AG04449 (cell line): Measurements from ENCODE around the gene RANBP9.

Experiments
- CTCF ChIA-PET: fragments of 350-600 bp; formaldehyde crosslinking; extraction: SDS; loops from one replicate; lab custom pipeline; 2021; ENCODE audit warnings: antibody characterized with exemption; lab: Yijun Ruan, JAX
- POLR2A ChIA-PET: fragments of 400-600, 350-600 bp; formaldehyde crosslinking; extraction: SDS; loops from one replicate; lab custom pipeline; 2020; ENCODE audit warnings: antibody characterized with exemption, inconsistent platforms; lab: Yijun Ruan, JAX
- DNase-seq: peaks from one replicate; pipeline ENCODE4 v3.0.0-alpha.2; 2010; ENCODE audit warnings: low read depth, low spot score
- H3K4me3 ChIP-seq: 2 replicates; pipeline ENCODE4 v1.5.1; 2011; ENCODE audit warnings: low read depth, mild to moderate bottlenecking, control low read depth, low read length
- CTCF ChIP-seq: IDR thresholded peaks from one replicate; pipeline ENCODE4 v1.5.1; 2011; ENCODE audit warnings: mild to moderate bottlenecking, moderate library complexity, low read length, control low read depth, inconsistent platforms; ENCODE audit not compliant: insufficient read depth; ENCODE audit errors: missing control alignments

Gene RANBP9

DNA sequence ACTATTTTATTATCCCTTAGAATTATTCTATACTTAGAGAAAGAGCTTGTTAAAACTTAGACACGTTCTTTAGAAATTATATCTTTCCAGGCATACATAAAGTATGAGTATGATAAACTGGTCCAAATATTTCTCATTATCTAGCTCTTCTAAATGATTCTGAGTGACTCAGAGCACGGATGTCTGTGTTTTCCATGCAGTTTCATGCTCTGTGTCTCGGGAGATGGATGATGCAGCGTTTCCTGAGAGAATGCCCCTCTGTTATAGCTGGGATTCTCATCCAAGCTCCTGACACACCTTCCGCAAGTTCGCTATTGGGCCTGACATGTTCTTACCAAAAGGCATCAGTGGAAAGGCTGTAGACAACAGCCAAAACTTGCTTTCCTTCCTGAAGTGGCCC, 117.9 kb downstream of the RANBP9 start:
- no peak for TF ChIP-seq CTCF
- POLR2A ChIA-PET, result interaction anchor here (0.6 to 1.5 kb wide), 2 partner anchors 13 to 21 kb away, joined by 3 to 4 read pairs; partner anchors contain the start of gene NOL7
- CTCF ChIA-PET, result interaction anchor here (0.8 to 3.1 kb wide), 6 partner anchors 13 to 262 kb away, joined by 3 to 24 read pairs (median 3); partner anchors contain the start of genes NOL7 and SIRT5
- DNase-seq, result no peak
- no peak overlapping the region for H3K4me3 ChIP-seq

DNA sequence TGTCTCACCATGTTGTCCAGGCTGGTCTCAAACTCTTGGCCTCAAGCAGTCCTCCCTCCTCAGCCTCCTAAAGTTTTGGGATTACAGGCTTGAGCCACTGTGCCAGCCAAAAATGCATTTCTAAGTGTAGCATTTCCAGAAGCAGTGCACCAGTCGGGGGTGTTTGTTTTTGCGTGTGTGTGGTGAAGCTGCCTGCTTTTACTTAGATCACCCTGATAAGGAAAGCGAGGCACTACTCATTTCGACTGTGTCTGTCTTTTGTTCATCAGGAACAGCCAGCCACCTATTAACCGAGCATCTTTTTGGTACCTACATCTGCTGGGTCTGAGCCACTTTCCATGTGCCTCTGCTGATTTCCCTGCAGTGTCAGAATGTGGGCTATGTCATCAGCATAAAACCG, 118.5 kb downstream of the RANBP9 start:
- ChIA-PET CTCF (interaction anchor here (1.1 to 7.3 kb wide), 4 partner anchors 12 to 22 kb away, joined by 3 to 49 read pairs (median 21); partner anchors contain the start of genes NOL7 and SIRT5), POLR2A (interaction anchor here (0.6 to 1.5 kb wide), 2 partner anchors 13 to 22 kb away, joined by 3 to 4 read pairs; partner anchors contain the start of gene NOL7)
- no peak for TF ChIP-seq CTCF
- no peak overlapping the region for H3K4me3 ChIP-seq
- DNase-seq, result no peak

GRCh38 chr6:13591205-13591921, 120.3 kb downstream of the RANBP9 start:
- no peak for TF ChIP-seq CTCF
- H3K4me3 ChIP-seq, result no peak overlapping the region
- CTCF ChIA-PET, result interaction anchor here (0.7 to 7.3 kb wide), 4 partner anchors 12 to 259 kb away, joined by 3 to 49 read pairs (median 4); partner anchors contain the start of genes NOL7 and SIRT5
- DNase-seq, result no peak
- POLR2A ChIA-PET, result no interaction called here

DNA sequence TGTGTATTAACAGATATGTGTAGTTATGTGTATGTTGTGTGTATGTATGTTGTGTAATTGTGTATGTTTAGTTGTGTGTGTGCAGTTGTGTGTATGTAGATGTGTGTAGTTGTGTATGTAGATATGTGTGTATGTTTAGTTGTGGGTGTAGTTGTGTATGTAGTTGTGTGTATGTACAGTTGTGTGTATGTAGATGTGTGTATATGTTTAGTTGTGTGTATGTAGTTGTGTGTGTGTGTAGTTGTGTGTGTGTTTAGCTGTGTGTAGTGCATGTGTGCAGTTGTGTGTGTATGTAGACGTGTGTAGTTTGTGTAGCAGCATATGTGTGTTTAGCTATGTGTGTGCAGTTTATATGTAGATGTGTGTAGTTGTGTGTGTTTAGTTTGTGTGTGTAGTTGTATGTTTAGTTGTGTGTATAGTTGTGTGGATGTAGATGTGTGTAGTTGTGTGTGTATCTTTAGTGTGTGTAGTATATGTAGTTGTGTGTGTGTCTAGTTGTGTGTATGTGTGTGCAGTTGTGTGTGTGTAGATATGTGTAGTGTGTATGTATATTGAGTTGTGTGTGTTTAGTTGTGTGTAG, 121.0 kb downstream of the RANBP9 start:
- no peak for TF ChIP-seq CTCF
- CTCF ChIA-PET, result interaction anchor here (0.8 to 7.3 kb wide), 3 partner anchors 12 to 259 kb away, joined by 3 to 49 read pairs (median 4); partner anchors contain the start of gene SIRT5

GRCh38 chr6:13589801-13590200, 121.8 kb downstream of the RANBP9 start:
- no peak overlapping the region for H3K4me3 ChIP-seq
- POLR2A ChIA-PET, result no interaction called here
- DNase-seq, result no peak
- CTCF ChIA-PET, result interaction anchor here (0.6 to 7.3 kb wide), 2 partner anchors 15 to 255 kb away, joined by 3 to 49 read pairs; partner anchors contain the start of gene SIRT5
- no peak for TF ChIP-seq CTCF

More for the DNA sequence above, 121.0 kb downstream of the RANBP9 start:
- DNase-seq, result no peak
- POLR2A ChIA-PET, result no interaction called here
- no peak overlapping the region for H3K4me3 ChIP-seq
